Activated naive CD8-positive, alpha-beta T cell treated with anti-CD3 and anti-CD28 coated beads, Interleukin-2, amount 10 ng/mL, durations not matched to agents 7 days and 5 days (primary cell): ENCODE data around the gene PDE1C. TPM values are rescaled to one million over a fixed set of nuclear protein-coding genes. Genes with fewer than 3 reads are reported as not detected.

Experiments used
- ATAC-seq: fragments of 150-1000 bp; cut with Tn5 transposase; one replicate; pipeline ENCODE4 v1.10.0; 2021; ENCODE audit warnings: low read depth, moderate library complexity
- POLR2A ChIA-PET: fragments of 350-600 bp; sonication (Branson Sonifier 250); formaldehyde crosslinking; loops from one replicate; lab custom pipeline; 2021; ENCODE audit warnings: antibody characterized with exemption; lab: Charles Lee
- DNase-seq: peaks from one replicate; pipeline ENCODE4 v3.0.0; 2021
- H3K27ac Mint-ChIP-seq: one replicate; pipeline ENCODE4 v1.8.0; 2022; ENCODE audit warnings: mild to moderate bottlenecking, mixed read lengths
- H3K27me3 Mint-ChIP-seq: one replicate; pipeline ENCODE4 v1.8.0; 2022; ENCODE audit warnings: mild to moderate bottlenecking, moderate library complexity, mixed read lengths
- H3K36me3 Mint-ChIP-seq: one replicate; pipeline ENCODE4 v1.8.0; 2021; ENCODE audit warnings: mild to moderate bottlenecking, mixed read lengths
- H3K4me1 Mint-ChIP-seq: one replicate; pipeline ENCODE4 v1.8.0; 2021; ENCODE audit warnings: mixed read lengths
- H3K4me3 Mint-ChIP-seq: one replicate; pipeline ENCODE4 v1.8.0; 2022; ENCODE audit warnings: mild to moderate bottlenecking, moderate library complexity, mixed read lengths
- H3K9me3 Mint-ChIP-seq: one replicate; pipeline ENCODE4 v1.8.0; 2021; ENCODE audit warnings: mixed read lengths
- total RNA-seq, 2 experiments: library from RNA; stranded (reverse); gene quantifications; one replicate each; pipeline ENCODE4 v1.2.3, GENCODE V29; 2021

PDE1C gene
- total RNA-seq: not detected

GRCh38 chr7:32070406-32071360, at the start of gene PDE1C:
Gene PDE1C (minus strand): TSS chr7:32070407.
- H3K27ac Mint-ChIP-seq: no peak within 1 kb of the TSS

GRCh38 chr7:32119790-32120196, 49.6 kb upstream of the PDE1C start:
- POLR2A ChIA-PET: no interaction called here
- no peak for DNase-seq
- H3K9me3 Mint-ChIP-seq: peaks cover 9% of the 10 kb centered on the region
- no peaks in the 10 kb centered on the region for H3K4me1 Mint-ChIP-seq
- no peaks in the 10 kb centered on the region for H3K36me3 Mint-ChIP-seq
- no peaks in the 10 kb centered on the region for H3K27me3 Mint-ChIP-seq
- no peak for ATAC-seq
- H3K27ac Mint-ChIP-seq: no peak overlapping the region
- no peak overlapping the region for H3K4me3 Mint-ChIP-seq

More at GRCh38 chr7:32070406-32071360, at the start of gene PDE1C:
- POLR2A ChIA-PET: no interaction called here
- DNase-seq (no peak), ATAC-seq (no peak)
- Mint-ChIP-seq H3K4me1 (no peaks in the 10 kb centered on the region), H3K9me3 (no peaks in the 10 kb centered on the region), H3K27me3 (peaks cover 22% of the 10 kb centered on the region), H3K36me3 (no peaks in the 10 kb centered on the region), H3K4me3 (no peak within 1 kb of the TSS)

GRCh38 chr7:32117837-32118236, 47.6 kb upstream of the PDE1C start:
- no peak for ATAC-seq
- POLR2A ChIA-PET: no interaction called here
- no peaks in the 10 kb centered on the region for H3K4me1 Mint-ChIP-seq

GRCh38 chr7:32116436-32116835, 46.2 kb upstream of the PDE1C start:
- H3K27me3 Mint-ChIP-seq: no peaks in the 10 kb centered on the region
- no peak overlapping the region for H3K4me3 Mint-ChIP-seq
- DNase-seq: no peak
- POLR2A ChIA-PET: no interaction called here
- H3K4me1 Mint-ChIP-seq: no peaks in the 10 kb centered on the region
- no peak for ATAC-seq
- no peaks in the 10 kb centered on the region for H3K36me3 Mint-ChIP-seq
- H3K9me3 Mint-ChIP-seq: peaks cover 3% of the 10 kb centered on the region
- H3K27ac Mint-ChIP-seq: no peak overlapping the region

More at GRCh38 chr7:32117837-32118236, 47.6 kb upstream of the PDE1C start:
- Mint-ChIP-seq H3K4me3 (no peak overlapping the region), H3K27me3 (no peaks in the 10 kb centered on the region), H3K27ac (no peak overlapping the region), H3K9me3 (peaks cover 6% of the 10 kb centered on the region), H3K36me3 (no peaks in the 10 kb centered on the region)
- no peak for DNase-seq

- Mint-ChIP-seq H3K27me3 (no peaks in the 10 kb centered on the region), H3K4me3 (no peak overlapping the region), H3K27ac (no peak overlapping the region), H3K4me1 (no peaks in the 10 kb centered on the region), H3K9me3 (peaks cover 3% of the 10 kb centered on the region), H3K36me3 (no peaks in the 10 kb centered on the region)
- ATAC-seq (no peak), DNase-seq (no peak)
- POLR2A ChIA-PET: no interaction called here
Observed at GRCh38 chr7:32115831-32116230, 45.6 kb upstream of the PDE1C start.

GRCh38 chr7:32108651-32109050, 38.4 kb upstream of the PDE1C start:
- Mint-ChIP-seq H3K4me1 (no peaks in the 10 kb centered on the region), H3K27me3 (no peaks in the 10 kb centered on the region), H3K36me3 (no peaks in the 10 kb centered on the region), H3K27ac (no peak overlapping the region), H3K4me3 (no peak overlapping the region), H3K9me3 (peaks cover 7% of the 10 kb centered on the region)
- POLR2A ChIA-PET: no interaction called here
- DNase-seq: no peak
- no peak for ATAC-seq

GRCh38 chr7:32104766-32105165, 34.6 kb upstream of the PDE1C start:
- POLR2A ChIA-PET: no interaction called here
- no peaks in the 10 kb centered on the region for H3K4me1 Mint-ChIP-seq
- H3K4me3 Mint-ChIP-seq: no peak overlapping the region
- H3K36me3 Mint-ChIP-seq: no peaks in the 10 kb centered on the region
- ATAC-seq (no peak), DNase-seq (no peak)
- H3K9me3 Mint-ChIP-seq: peaks cover 6% of the 10 kb centered on the region
- no peaks in the 10 kb centered on the region for H3K27me3 Mint-ChIP-seq
- H3K27ac Mint-ChIP-seq: no peak overlapping the region

- ATAC-seq (no peak), DNase-seq (no peak)
- Mint-ChIP-seq H3K27ac (no peak overlapping the region), H3K9me3 (peaks cover 6% of the 10 kb centered on the region), H3K36me3 (no peaks in the 10 kb centered on the region), H3K4me1 (no peaks in the 10 kb centered on the region), H3K4me3 (no peak overlapping the region), H3K27me3 (no peaks in the 10 kb centered on the region)
- POLR2A ChIA-PET: no interaction called here
Observed at GRCh38 chr7:32103361-32103760, 33.2 kb upstream of the PDE1C start.

GRCh38 chr7:32102432-32102873, 32.2 kb upstream of the PDE1C start:
- Mint-ChIP-seq H3K27ac (no peak overlapping the region), H3K36me3 (no peaks in the 10 kb centered on the region), H3K4me3 (no peak overlapping the region), H3K9me3 (peaks cover 6% of the 10 kb centered on the region), H3K4me1 (no peaks in the 10 kb centered on the region), H3K27me3 (no peaks in the 10 kb centered on the region)
- DNase-seq (no peak), ATAC-seq (no peak)
- POLR2A ChIA-PET: no interaction called here

- DNase-seq (no peak), ATAC-seq (no peak)
- Mint-ChIP-seq H3K4me3 (no peak overlapping the region), H3K27me3 (no peaks in the 10 kb centered on the region), H3K4me1 (no peaks in the 10 kb centered on the region), H3K9me3 (peaks cover 2% of the 10 kb centered on the region), H3K36me3 (no peaks in the 10 kb centered on the region), H3K27ac (no peak overlapping the region)
- POLR2A ChIA-PET: no interaction called here
Observed at GRCh38 chr7:32100407-32100907, 30.2 kb upstream of the PDE1C start.

- POLR2A ChIA-PET: no interaction called here
- no peak for DNase-seq
- H3K27ac Mint-ChIP-seq: no peak overlapping the region
- no peaks in the 10 kb centered on the region for H3K9me3 Mint-ChIP-seq
- no peaks in the 10 kb centered on the region for H3K4me1 Mint-ChIP-seq
- no peaks in the 10 kb centered on the region for H3K27me3 Mint-ChIP-seq
- H3K36me3 Mint-ChIP-seq: no peaks in the 10 kb centered on the region
- no peak for ATAC-seq
- no peak overlapping the region for H3K4me3 Mint-ChIP-seq
Observed at GRCh38 chr7:32094516-32094915, 24.3 kb upstream of the PDE1C start.

GRCh38 chr7:32093415-32094408, 23.5 kb upstream of the PDE1C start:
- no peak overlapping the region for H3K27ac Mint-ChIP-seq
- no peaks in the 10 kb centered on the region for H3K27me3 Mint-ChIP-seq
- DNase-seq (no peak), ATAC-seq (no peak)
- no peaks in the 10 kb centered on the region for H3K36me3 Mint-ChIP-seq
- no peaks in the 10 kb centered on the region for H3K4me1 Mint-ChIP-seq
- H3K9me3 Mint-ChIP-seq: no peaks in the 10 kb centered on the region
- H3K4me3 Mint-ChIP-seq: no peak overlapping the region
- POLR2A ChIA-PET: no interaction called here

- no peak for ATAC-seq
- no peak for DNase-seq
- Mint-ChIP-seq H3K27me3 (no peaks in the 10 kb centered on the region), H3K4me3 (no peak overlapping the region), H3K36me3 (no peaks in the 10 kb centered on the region), H3K27ac (no peak overlapping the region), H3K9me3 (no peaks in the 10 kb centered on the region), H3K4me1 (no peaks in the 10 kb centered on the region)
- POLR2A ChIA-PET: no interaction called here
Observed at GRCh38 chr7:32092346-32092745, 22.1 kb upstream of the PDE1C start.
